Choroid plexus epithelial cell (primary cell): ENCODE measurements around the gene OTOA.
"Not testable (repeated sequence)": the region's sequence is repeated elsewhere in the genome, so short reads cannot be mapped to it uniquely, and the experiment has no call there.

Experiments
- DNase-seq: peaks from one replicate; pipeline ENCODE4 v3.0.0-alpha.2; 2010; ENCODE audit warnings: low read depth
- H3K4me3 ChIP-seq: 2 replicates; pipeline ENCODE4 v1.5.1; 2011; ENCODE audit warnings: low read depth, mild to moderate bottlenecking, control low read depth, low read length, moderate library complexity
- CTCF ChIP-seq: conservative IDR thresholded peaks from 2 replicates; pipeline ENCODE4 v1.5.1; 2011; ENCODE audit warnings: low read depth, mild to moderate bottlenecking, control low read depth, inconsistent platforms, low read length, moderate library complexity

The OTOA gene

GRCh38 chr16:21622545-21622944, 41.2 kb upstream of the OTOA start:
- TF ChIP-seq CTCF = no peak

GRCh38 chr16:21625026-21625425, 38.7 kb upstream of the OTOA start:
- H3K4me3 ChIP-seq = no peak overlapping the region
- no peak for DNase-seq
- no peak for TF ChIP-seq CTCF

More at GRCh38 chr16:21622545-21622944, 41.2 kb upstream of the OTOA start:
- H3K4me3 ChIP-seq = no peak overlapping the region
- DNase-seq = no peak

- peak; percentile 91 for DNase-seq
- H3K4me3 ChIP-seq = no peak overlapping the region
- TF ChIP-seq CTCF = no peak
Measured at GRCh38 chr16:21626659-21627277, 37.0 kb upstream of the OTOA start.

GRCh38 chr16:21628121-21628726, 35.5 kb upstream of the OTOA start:
- TF ChIP-seq CTCF = no peak
- DNase-seq = no peak
- H3K4me3 ChIP-seq = no peak overlapping the region

GRCh38 chr16:21628772-21629171, 35.0 kb upstream of the OTOA start:
- H3K4me3 ChIP-seq = no peak overlapping the region
- TF ChIP-seq CTCF = no peak
- DNase-seq = peak; percentile 28

- H3K4me3 ChIP-seq, DNase-seq: not testable (repeated sequence)
Measured at GRCh38 chr16:21629616-21630539, 33.9 kb upstream of the OTOA start.

GRCh38 chr16:21630866-21631265, 32.9 kb upstream of the OTOA start:
- not testable (repeated sequence) for H3K4me3 ChIP-seq, DNase-seq

GRCh38 chr16:21631376-21631775, 32.4 kb upstream of the OTOA start:
- H3K4me3 ChIP-seq, DNase-seq: not testable (repeated sequence)

GRCh38 chr16:21631951-21632575, 31.7 kb upstream of the OTOA start:
- peak; percentile 20 for DNase-seq

More at GRCh38 chr16:21631951-21632575, 31.7 kb upstream of the OTOA start:
- H3K4me3 ChIP-seq = not testable (repeated sequence)
